HG02798 (cell line): Measurements from ENCODE around the gene SPP1.
"Not testable (repeated sequence)": the region's sequence is repeated elsewhere in the genome, so short reads cannot be mapped to it uniquely, and the experiment has no call there.

Source experiments
- ATAC-seq: cut with Tn5 transposase; IDR thresholded peaks from one replicate; pipeline ENCODE4 v1.9.1; 2021; ENCODE audit warnings: mild to moderate bottlenecking; ENCODE audit not compliant: unreplicated experiment, poor library complexity

SPP1 gene

DNA sequence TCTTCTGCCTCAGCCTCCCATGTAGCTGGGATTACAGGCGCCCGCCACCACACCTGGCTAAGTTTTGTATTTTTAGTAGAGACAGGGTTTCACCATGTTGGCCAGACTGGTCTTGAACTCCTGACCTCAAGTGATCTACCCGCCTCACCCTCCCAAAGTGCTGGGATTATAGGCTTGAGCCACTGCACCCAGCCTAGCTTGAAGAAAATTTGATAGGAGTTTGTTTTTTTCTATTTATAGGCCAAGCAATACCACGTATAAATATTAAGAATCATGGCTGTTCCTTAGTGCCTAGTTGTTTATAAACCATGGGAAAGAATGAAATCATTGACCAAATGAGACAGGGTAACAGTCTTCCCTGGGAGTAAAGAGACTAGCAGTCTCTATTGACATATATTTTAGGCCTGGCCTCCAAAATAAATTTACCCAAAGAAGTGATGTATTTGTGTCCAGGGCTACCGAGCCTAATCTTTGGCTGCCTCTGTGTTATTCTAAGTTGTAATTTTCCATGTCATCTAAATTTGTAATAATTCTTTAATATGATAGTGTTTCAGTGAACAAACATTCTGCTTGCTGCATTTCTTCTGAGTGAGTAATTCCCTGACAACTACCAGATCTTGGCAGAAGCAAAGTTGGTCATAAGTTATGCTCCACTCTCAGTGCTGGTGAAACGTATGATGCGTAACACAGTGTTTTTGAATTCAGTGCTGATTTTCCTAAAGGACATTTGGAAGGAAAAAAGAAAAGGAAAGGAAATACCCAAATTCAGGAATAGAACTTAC lies 42.2 kb downstream of the SPP1 start:
- ATAC-seq: no peak

DNA sequence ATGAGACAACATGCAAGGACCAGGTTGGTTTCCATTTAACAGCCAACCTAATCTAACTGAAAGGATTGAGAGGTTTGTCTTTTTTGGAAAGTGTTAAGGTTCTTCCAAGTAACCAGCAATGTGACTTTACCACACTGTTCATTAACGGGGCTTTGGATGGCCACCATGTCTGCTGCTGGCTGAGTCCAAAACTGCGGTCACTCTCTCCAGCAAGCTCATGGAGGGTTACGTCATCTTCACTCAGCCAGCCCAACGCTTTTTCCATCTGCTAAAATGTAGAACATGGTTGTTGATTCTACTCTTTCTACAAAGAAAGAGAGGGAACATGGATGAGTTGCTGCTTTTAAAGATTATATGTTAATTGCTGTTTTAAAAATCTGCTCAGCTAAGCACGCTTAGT lies 43.0 kb downstream of the SPP1 start:
- ATAC-seq: no peak

DNA sequence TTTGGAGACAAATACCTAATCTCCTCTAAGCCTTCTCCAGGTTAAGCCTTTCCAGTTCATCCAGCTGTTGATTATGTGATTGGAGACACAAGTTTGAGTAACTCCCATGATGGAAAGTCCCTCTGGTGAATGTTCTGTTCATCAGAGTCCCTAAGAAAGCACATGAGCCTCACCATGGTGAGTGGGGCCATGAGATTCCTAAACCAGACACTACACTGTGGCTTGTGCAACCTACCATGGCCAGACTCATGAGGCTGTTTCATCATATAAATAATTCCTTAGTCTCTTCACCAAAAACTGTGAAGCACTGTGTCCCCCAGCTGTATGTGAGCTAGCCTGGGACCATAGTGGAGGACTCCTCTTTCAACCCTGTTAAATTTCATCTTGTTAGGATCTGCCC lies 46.3 kb downstream of the SPP1 start:
- ATAC-seq: no peak

DNA sequence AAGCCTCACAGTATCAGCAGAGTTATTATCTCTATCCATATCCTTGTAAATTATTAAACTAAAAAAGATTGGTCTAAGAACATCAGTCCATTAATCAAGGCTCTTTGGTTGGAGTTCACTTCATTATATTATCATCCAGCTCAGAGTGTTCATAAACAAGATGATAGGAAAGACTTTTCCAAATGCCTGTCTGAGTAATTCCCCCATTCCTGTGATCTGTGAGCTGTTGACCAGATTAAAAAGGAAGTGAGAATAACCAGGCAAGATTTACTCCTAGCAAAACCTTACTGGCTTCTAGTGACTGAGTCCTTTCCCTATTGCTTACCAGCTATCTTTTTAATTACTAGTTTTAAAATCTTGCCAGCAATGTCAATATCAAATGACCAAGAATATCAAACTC lies 46.8 kb downstream of the SPP1 start:
- ATAC-seq: no peak

DNA sequence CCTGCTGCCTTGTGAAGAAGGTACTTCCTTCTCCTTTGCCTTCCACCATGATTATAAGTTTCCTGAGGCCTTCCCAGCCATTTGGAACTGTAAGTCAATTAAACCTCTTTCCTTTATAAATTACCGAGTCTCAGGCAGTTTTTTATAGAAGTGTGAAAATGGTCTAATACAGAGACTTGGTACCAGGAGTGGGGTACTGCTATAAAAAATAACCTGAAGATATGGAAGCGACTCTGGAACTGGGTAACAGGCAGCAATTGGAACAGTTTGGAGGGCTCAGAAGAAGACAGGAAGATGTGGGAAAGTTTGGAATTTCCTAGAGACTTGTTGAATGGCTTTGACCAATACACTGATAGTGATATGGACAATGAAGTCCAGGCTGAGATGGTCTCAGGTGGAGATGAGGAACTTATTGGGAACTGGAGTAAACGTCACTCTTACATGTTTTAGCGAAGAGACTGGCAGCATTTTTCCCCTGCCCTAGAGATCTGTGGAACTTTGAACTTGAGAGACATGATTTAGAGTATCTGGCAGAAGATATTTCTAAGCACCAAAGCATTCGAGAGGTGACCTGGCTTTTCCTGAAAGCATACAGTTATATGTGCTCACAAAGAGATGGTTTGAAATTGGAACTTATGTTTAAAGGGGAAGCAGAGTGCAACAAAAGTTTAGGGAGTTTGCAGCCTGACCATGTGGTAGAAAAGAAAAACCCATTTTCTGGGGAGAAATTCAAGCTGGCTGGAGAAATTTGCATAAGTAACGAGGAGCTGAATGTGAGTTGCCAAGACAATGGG lies 50.6 kb downstream of the SPP1 start:
- not testable (repeated sequence) for ATAC-seq

DNA sequence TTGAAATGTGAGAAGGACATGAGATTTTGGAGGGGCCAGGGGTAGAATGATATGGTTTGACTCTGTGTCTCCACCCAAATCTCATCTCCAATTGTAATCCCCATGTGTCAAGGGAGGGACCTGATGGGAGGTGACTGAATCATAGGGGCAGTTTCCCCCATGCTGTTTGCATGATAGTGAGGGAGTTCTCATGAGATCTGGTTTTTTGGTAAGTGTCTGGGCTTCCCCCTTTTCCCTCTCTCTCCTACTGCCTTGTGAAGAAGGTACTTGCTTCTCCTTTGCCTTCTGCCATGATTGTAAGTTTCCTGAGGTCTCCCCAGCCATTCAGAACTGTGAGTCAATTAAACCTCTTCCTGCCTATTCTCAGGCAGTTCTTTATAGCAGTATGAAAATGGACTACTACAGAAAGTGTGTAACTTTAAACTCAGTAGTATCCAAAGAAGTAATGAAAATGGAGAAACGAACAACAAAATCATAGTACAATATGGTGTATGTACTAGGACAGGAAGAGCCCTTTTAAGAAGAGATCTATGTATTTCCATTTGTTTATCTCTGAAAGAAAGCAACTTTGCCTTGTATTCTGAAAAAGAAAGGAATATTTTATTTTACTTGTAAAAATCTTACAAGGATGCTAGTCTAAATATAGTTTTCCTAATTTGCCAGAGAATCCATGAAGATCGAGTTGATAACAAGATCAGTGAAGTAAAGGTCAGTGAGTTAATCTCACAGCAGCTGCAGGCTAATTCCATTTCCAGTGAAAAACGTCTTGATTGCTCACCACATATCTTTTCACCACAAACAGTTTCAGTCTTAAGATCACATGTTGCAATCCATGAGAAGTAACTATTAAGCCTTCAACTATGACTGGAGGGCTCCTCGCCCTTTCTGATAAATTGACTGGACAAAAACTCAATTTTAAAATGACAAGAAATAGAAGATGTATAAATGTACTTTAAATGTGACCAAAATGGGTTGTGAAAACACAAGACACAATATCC lies 52.4 kb downstream of the SPP1 start:
- no peak for ATAC-seq

DNA sequence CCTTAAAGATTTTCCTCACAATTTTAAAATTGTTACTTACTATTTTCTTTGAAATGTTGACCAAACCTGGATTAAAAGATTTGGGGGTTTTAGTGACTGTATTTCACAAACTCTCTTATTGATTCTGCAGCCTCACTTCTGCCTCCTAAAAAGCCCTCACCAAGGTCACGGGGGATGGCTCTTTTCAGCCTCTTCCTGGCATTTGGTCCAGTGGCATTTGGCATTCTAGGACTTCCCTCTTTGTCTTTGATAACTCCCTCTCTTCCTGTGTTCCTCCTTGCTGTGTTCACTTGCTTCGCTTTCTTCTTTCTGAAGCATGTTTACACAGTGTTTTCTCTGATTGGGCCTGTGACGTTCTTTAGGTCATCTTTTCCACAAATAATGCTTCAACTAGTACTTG lies 53.4 kb downstream of the SPP1 start:
- no peak for ATAC-seq

DNA sequence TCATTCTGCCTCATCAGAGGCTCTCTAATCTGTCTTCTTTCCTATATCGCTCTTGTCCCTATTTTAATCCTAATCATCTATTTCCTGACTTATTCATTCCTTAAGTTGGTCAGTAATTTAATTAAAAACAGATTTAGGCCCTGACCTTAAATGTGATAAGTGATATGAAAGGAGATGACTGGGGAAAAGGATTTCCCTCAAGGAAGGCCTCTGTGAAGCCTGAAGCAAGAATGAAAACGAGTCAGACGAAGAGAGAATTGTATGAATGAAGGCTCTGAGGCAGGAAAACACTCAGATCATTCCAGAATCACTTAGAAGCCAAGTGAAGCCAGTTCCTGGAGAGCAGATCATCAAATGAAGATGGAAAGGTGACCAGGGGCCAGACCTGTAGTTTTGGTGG lies 54.0 kb downstream of the SPP1 start:
- no peak for ATAC-seq

DNA sequence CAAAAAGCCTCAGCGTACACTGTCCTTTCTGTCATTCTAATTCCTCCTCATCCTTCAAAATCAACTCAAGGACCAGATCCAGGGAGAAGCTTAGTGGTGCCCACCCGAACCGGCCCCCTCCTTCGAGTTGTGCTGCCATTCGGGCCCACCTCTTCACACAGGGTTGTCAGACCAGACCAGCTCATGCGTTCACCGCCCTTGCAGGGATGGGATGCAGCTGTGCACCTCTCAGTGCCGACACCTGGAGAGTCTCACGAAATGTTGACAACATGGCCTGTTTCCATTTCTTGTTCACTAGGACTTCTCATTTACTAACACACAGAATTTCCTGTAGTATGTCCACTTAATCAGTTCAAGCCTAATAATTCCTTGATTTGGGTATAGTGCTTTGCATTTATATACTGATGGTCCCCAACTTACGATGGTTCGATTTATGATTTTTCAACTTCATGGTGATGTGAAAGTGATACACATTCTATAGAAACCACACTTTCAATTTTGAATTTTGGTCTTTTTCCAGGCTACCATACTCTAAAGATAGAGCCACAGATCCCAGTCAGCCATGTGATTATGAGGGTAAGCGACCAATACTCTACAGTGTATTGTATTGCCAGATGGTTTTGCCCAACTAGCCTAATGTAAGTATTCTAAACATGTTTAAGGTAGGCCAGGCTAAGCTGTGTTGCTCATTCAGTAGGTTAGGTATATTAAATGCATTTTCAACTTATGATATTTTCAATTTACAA lies 55.2 kb downstream of the SPP1 start:
- ATAC-seq: no peak
